PC-9 (cell line): Measurements from ENCODE around the gene ANP32D. TPM values are rescaled to one million over a fixed set of nuclear protein-coding genes. Genes with fewer than 3 reads are reported as not detected.
"Not testable (repeated sequence)": the region's sequence is repeated elsewhere in the genome, so short reads cannot be mapped to it uniquely, and the experiment has no call there.

Experiments used
- BruUV-seq: library from RNA; stranded (reverse); fragments of 400-500 nt; replicated peaks from 2 replicates; lab custom pipeline; 2021; lab: Mats Ljungman, UMichigan
- CTCF ChIA-PET: fragments of 300-600 bp; sonication (Branson Sonifier 250); formaldehyde crosslinking; loops from one replicate; lab custom pipeline; 2022; ENCODE audit warnings: antibody characterized with exemption; lab: Charles Lee
- POLR2A ChIA-PET: fragments of 300-600 bp; sonication (Branson Sonifier 250); formaldehyde crosslinking; loops from one replicate; lab custom pipeline; 2022; ENCODE audit warnings: antibody characterized with exemption; ENCODE audit not compliant: unreplicated experiment; lab: Charles Lee
- DNase-seq, 2 experiments: peaks; one replicate each; pipeline versions ENCODE4 v3.0.0 to v3.0.0-alpha.2; 2015 to 2022; ENCODE audit warnings: mixed read lengths in 1 of 2
- H2AFZ ChIP-seq: fragments of 200-600 bp; sonication (generic); 2 replicates; pipeline ENCODE4 v1.8.1; 2017; ENCODE audit warnings: antibody characterized with exemption
- H3F3A ChIP-seq: fragments of 200-600 bp; sonication (generic); 2 replicates; pipeline ENCODE4 v1.8.1; 2017; ENCODE audit warnings: antibody characterized with exemption, mild to moderate bottlenecking, low read depth; ENCODE audit not compliant: insufficient read depth
- H3K27ac ChIP-seq: fragments of 200-600 bp; sonication (generic); 2 replicates; pipeline ENCODE4 v1.6.1; 2016; ENCODE audit warnings: mixed run types
- H3K27me3 ChIP-seq: fragments of 200-600 bp; sonication (generic); 2 replicates; pipeline ENCODE4 v1.6.1; 2016; ENCODE audit warnings: low read depth, mixed run types; ENCODE audit not compliant: insufficient read depth
- H3K36me3 ChIP-seq: fragments of 200-600 bp; sonication (generic); 2 replicates; pipeline ENCODE4 v1.6.1; 2016; ENCODE audit warnings: low read depth, mixed run types
- H3K4me1 ChIP-seq: fragments of 200-600 bp; sonication (generic); replicated peaks from 2 replicates; pipeline ENCODE4 v1.6.1; 2016; ENCODE audit warnings: mixed run types; ENCODE audit not compliant: insufficient read depth
- H3K4me2 ChIP-seq: fragments of 200-600 bp; sonication (generic); 2 replicates; pipeline ENCODE4 v1.6.1; 2017; ENCODE audit warnings: mixed run types
- H3K4me3 ChIP-seq: fragments of 200-600 bp; sonication (generic); 2 replicates; pipeline ENCODE4 v1.6.1; 2016; ENCODE audit warnings: mixed run types
- H3K79me2 ChIP-seq: fragments of 200-600 bp; sonication (generic); 2 replicates; pipeline ENCODE4 v1.6.1; 2017; ENCODE audit warnings: low read depth, mixed run types
- H3K9me2 ChIP-seq: fragments of 200-600 bp; sonication (generic); 2 replicates; pipeline ENCODE4 v1.8.1; 2017; ENCODE audit warnings: mild to moderate bottlenecking; ENCODE audit not compliant: insufficient read depth
- H3K9me3 ChIP-seq: fragments of 200-600 bp; sonication (generic); 2 replicates; pipeline ENCODE4 v1.8.1; 2016; ENCODE audit warnings: low read depth; ENCODE audit not compliant: insufficient read depth
- H4K20me1 ChIP-seq: fragments of 200-600 bp; sonication (generic); 2 replicates; pipeline ENCODE4 v1.8.1; 2017; ENCODE audit not compliant: insufficient read depth
- EZH2 ChIP-seq: fragments of 200-600 bp; sonication (generic); IDR thresholded peaks from 2 replicates; pipeline ENCODE4 v1.8.0; 2017; ENCODE audit warnings: antibody characterized with exemption, low read depth
- intact Hi-C: fragments of 100-400 bp; cut with micrococcal nuclease; formaldehyde crosslinking; loops from one replicate; pipeline ENCODE4 v1.10.0; 2022; ENCODE audit not compliant: unreplicated experiment
- total RNA-seq: library from RNA; stranded (reverse); gene quantifications from 2 replicates; pipeline ENCODE4 v1.2.3, GENCODE V29; 2021
- TF ChIP-seq, protein P1 (sequence below): fragments of 200-600 bp; sonication (generic); conservative IDR thresholded peaks from 2 replicates; pipeline ENCODE4 v1.6.1; 2017; ENCODE audit warnings: mixed run types, antibody characterized with exemption, mild to moderate bottlenecking, moderate library complexity

Gene ANP32D
- total RNA-seq, 1 experiment from 2014 or later: not detected

DNA sequence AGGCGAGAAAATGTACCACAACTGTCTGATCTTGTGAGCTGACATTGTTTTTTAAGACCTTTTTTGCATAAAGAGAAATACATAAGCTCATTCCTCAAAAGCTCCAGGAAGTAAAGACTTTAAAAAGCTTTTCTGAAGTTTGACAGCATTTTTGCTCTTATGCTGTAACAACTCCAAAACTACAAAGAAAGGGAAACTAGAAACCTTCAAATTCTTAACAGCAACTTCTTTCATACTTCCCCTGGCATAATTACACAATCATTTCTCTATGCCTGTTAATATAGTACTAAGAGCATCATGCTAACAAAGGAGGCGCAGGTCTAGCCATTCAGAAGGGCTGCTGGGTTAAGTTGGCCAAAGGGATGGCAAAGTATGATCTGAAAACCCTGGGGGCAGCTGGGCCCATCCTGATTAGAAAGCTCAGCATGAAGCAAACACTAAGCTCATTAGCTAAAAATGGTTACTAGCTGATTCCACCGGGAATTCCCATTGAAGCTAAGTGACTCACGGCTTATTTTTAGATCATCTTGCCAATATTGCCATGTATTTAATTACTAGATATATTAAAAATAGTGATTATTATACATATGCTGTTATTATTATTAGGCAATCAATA, 26.1 kb upstream of the ANP32D start:
- Histone ChIP-seq H3F3A (no peaks in the 10 kb centered on the region), H3K9me2 (no peaks in the 10 kb centered on the region), H3K4me3 (no peak overlapping the region), H2AFZ (no peak overlapping the region), H3K4me2 (no peak overlapping the region), H3K27ac (no peak overlapping the region), H4K20me1 (no peaks in the 10 kb centered on the region), H3K27me3 (peaks cover 21% of the 10 kb centered on the region), H3K36me3 (no peaks in the 10 kb centered on the region), H3K9me3 (no peaks in the 10 kb centered on the region), H3K4me1 (no peaks in the 10 kb centered on the region), H3K79me2 (no peaks in the 10 kb centered on the region)
- no TSS peak for BruUV-seq
- no peak for DNase-seq
- CTCF ChIA-PET: no interaction called here
- TF ChIP-seq EZH2: no peak
- TF ChIP-seq, protein P1, sequence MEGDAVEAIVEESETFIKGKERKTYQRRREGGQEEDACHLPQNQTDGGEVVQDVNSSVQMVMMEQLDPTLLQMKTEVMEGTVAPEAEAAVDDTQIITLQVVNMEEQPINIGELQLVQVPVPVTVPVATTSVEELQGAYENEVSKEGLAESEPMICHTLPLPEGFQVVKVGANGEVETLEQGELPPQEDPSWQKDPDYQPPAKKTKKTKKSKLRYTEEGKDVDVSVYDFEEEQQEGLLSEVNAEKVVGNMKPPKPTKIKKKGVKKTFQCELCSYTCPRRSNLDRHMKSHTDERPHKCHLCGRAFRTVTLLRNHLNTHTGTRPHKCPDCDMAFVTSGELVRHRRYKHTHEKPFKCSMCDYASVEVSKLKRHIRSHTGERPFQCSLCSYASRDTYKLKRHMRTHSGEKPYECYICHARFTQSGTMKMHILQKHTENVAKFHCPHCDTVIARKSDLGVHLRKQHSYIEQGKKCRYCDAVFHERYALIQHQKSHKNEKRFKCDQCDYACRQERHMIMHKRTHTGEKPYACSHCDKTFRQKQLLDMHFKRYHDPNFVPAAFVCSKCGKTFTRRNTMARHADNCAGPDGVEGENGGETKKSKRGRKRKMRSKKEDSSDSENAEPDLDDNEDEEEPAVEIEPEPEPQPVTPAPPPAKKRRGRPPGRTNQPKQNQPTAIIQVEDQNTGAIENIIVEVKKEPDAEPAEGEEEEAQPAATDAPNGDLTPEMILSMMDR: no peak
- POLR2A ChIA-PET: no interaction called here
- intact Hi-C loops: no loop called here

DNA sequence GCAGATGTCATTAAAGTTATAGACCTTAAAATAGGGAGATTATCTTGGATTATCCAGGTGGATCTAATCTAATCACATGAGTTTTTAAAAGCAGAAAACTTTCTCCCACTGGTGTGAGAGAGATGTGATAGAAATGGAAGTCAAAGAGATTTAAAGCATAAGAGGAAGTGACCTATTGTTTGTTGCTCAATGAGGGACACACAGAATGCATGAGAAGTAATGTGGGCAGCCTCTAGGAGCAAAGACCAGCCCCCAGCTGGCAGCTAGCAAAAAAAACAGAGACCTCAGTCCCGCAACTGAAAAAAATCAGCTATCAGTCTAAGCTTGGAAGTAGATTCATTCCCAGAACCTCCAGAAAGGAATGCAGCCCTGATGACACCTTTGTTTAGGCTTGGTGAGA, 24.6 kb upstream of the ANP32D start:
- H4K20me1 ChIP-seq: no peaks in the 10 kb centered on the region
- no peak overlapping the region for H3K4me2 ChIP-seq
- H3K4me1 ChIP-seq: no peaks in the 10 kb centered on the region
- intact Hi-C loops: no loop called here
- ChIA-PET CTCF (no interaction called here), POLR2A (no interaction called here)
- no peaks in the 10 kb centered on the region for H3K9me3 ChIP-seq
- no peak overlapping the region for H3K4me3 ChIP-seq
- no peak for DNase-seq
- peaks cover 21% of the 10 kb centered on the region for H3K27me3 ChIP-seq
- no peaks in the 10 kb centered on the region for H3K9me2 ChIP-seq
- no peaks in the 10 kb centered on the region for H3K79me2 ChIP-seq
- TF ChIP-seq, protein P1: no peak
- no peak for TF ChIP-seq EZH2
- H3F3A ChIP-seq: no peaks in the 10 kb centered on the region
- no peak overlapping the region for H3K27ac ChIP-seq
- H2AFZ ChIP-seq: no peak overlapping the region
- H3K36me3 ChIP-seq: no peaks in the 10 kb centered on the region
- no TSS peak for BruUV-seq

DNA sequence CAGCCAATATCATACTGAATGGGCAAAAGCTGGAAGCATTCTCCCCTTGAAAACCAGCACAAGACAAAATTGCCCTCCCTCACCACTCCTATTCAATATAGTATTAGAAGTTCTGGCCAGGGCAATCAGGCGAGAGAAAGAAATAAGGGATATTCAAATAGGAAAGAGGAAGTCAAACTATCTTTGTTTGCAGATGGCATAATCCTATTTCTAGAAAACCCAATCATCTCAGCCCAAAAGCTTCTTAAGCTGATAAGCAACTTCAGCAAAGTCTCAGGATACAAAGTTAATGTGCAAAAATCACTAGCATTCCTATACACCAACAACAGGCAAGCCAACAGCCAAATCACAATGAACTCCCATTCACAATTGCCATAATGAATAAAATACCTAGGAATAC, 21.0 kb upstream of the ANP32D start:
- no peaks in the 10 kb centered on the region for H3K9me3 ChIP-seq
- no peak for TF ChIP-seq EZH2
- TF ChIP-seq, protein P1: no peak
- no peak overlapping the region for H2AFZ ChIP-seq
- H3K9me2 ChIP-seq: no peaks in the 10 kb centered on the region
- intact Hi-C loops: no loop called here
- H3K4me1 ChIP-seq: no peaks in the 10 kb centered on the region
- peaks cover 17% of the 10 kb centered on the region for H3K27me3 ChIP-seq
- no peak for DNase-seq
- H4K20me1 ChIP-seq: no peaks in the 10 kb centered on the region
- ChIA-PET POLR2A (no interaction called here), CTCF (no interaction called here)
- no peaks in the 10 kb centered on the region for H3K79me2 ChIP-seq
- H3K27ac ChIP-seq: no peak overlapping the region
- no peak overlapping the region for H3K4me2 ChIP-seq
- H3K4me3 ChIP-seq: no peak overlapping the region
- no peaks in the 10 kb centered on the region for H3F3A ChIP-seq
- BruUV-seq: no TSS peak
- H3K36me3 ChIP-seq: no peaks in the 10 kb centered on the region

DNA sequence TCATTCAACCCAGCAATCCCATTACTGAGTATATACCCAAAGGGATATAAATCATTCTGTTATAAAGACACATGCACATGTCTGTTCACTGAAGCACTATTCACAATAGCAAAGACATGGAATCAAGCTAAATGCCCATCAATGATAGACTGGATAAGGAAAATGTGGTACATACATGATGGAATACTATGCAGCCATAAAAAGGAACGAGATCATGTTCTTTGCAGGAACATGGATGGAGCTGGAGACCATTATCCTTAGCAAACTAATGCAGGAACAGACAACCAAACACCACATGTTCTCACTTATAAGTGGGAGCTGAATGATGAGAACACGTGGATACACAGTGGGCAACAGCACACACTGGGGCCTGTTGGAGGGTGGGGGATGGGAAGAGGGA, 19.4 kb upstream of the ANP32D start:
- BruUV-seq, H3K4me2 ChIP-seq, intact Hi-C loops, H3K9me3 ChIP-seq, H3K4me1 ChIP-seq, H2AFZ ChIP-seq, H3K4me3 ChIP-seq, H3K36me3 ChIP-seq, POLR2A ChIA-PET, DNase-seq, H3F3A ChIP-seq, CTCF ChIA-PET, H4K20me1 ChIP-seq, H3K27ac ChIP-seq, H3K79me2 ChIP-seq, H3K9me2 ChIP-seq: not testable (repeated sequence)
- H3K27me3 ChIP-seq: peaks cover 16% of the 10 kb centered on the region
